Esophagus squamous epithelium (tissue), 4 donors: Measurements from ENCODE around the gene BRINP3.

Experiments
- CTCF ChIP-seq, 6 experiments: fragments of 450-650 bp in 4 of 6; fragments of 200-600 bp in 2 of 6; sonication (generic) in 2 of 6; IDR thresholded peaks; one replicate each; pipeline ENCODE4 v1.5.1; 2016 to 2019; ENCODE audit warnings: antibody characterized with exemption in 6 of 6, mild to moderate bottlenecking in 4 of 6, moderate library complexity in 4 of 6
- POLR2A ChIP-seq, 4 donors: fragments of 450-650 bp; IDR thresholded peaks; one replicate each; pipeline ENCODE4 v1.6.1; 2017; ENCODE audit warnings: antibody characterized with exemption in 4 of 4, mild to moderate bottlenecking in 4 of 4, moderate library complexity in 3 of 4

- TF ChIP-seq CTCF (IDR thresholded peaks at IDR 0.05): no peak
- no peak for TF ChIP-seq POLR2A (IDR thresholded peaks at IDR 0.05)
Measured at GRCh38 chr1:190507357-190507756, 29.7 kb upstream of the BRINP3 start.
